ENCODE results near the gene LRP8.

LRP8 gene

DNA sequence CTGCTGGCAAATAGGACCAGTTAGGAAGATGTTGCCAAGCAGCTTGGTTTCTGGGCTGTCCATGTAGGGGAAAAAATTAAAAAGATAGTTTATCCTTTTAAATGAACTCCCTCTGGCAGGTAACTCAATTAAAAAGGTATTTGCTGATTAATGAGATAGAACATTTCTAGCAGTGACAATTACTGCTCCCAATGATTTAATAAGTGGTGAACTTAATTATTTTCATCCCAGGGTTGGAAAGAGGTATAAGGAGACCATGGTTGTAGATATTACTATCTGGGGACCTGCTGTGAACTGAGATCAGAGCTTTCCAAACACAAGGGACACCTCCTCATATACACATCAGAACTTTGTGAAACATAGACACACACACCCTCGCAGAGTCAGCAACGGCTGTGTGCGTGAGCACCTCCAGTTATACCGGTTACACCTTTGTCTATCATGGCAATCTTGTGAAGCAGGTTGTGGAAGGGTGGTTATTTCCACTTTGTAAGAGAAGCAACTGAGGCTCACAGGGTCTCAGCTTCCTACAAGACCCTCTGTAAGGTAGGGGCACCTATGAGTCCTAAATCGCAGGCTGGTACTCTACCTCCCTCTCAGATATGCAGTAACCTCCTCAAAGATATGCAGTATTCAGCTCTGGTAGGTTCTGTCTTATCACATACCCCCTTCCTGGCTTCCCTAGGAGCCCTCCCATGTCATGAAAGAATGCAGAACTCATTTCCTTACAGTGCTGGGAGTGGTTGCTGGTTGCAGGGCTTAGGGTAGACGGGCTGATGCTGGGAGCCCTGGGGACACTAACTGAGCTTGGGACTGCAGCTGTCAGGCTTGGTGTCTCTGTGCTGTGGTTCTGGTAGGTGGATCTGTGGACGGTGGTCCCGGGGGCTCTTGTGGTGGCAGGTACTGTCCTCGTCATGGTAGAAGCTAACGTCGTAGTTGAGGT is 71.1 kb downstream of the LRP8 start:
- no peak for DNase-seq

DNA sequence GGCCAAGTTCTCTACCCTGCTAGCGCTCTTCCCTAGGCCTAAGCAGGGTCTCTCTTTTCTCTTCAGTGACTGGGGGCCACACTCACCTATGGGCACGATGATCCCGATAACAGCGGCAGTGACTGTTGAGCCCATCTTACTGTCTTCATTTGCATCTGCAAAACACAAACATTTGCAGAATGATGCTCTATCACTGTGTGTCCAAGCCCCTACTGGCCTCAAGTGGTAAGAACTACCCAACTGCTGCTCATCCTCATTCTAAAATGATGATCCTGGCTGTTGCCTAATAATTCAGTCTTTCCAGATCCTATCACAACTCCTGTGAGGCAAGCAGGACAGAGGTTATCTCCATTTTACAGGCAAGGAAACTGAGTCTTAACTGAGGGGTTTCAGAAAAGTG is 72.8 kb downstream of the LRP8 start:
- no peak for DNase-seq

DNA sequence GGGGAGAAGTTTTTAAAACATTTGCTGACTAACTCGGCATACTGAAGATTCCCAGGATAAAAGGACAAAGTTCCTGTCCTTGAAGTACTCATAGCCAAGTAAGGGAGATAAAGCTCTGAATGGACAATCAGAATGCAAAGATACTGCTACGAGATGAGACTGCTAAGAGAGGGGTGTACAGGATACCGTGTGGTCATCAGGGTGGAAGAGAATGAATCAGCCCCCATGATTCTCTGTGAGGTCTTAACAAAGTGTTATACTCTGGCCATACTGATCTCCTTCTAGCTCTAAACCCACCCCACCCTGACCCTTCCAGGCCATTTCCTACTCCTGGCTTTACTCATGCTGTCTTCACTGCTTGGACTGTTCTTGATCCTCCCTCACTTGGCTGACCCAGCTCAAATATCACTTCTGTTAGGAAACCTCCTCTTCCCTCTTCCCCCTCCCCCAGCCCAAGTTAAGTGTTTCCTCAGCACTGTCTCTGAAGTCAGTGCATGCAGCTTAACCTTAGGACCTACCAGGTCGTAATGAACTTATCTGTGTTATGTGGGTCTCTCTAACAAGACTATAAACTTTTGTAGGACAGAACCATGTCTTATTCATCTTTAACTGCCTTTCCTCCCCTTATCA is 73.7 kb downstream of the LRP8 start:
- DNase-seq: no peak

DNA sequence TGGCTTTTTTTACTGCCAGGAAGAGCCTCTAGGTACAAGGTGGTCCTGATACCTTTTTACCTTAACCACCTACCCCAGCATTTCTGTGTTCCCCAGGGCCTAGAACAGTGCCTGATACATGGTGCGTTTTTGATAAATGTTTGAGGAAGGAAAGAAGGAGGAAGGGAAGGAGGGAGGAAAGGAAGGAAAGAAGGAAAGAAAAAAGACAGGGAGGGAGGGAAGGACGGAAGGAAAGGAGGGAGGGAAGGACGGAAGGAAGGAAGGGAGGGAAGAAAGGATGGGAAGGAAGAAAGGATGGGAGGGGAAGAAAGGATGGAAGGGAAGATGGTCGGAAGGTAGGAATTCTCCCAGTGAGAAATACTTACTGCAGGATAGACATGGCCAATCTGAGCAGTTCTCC is 77.5 kb downstream of the LRP8 start:
- no peak for DNase-seq

DNA sequence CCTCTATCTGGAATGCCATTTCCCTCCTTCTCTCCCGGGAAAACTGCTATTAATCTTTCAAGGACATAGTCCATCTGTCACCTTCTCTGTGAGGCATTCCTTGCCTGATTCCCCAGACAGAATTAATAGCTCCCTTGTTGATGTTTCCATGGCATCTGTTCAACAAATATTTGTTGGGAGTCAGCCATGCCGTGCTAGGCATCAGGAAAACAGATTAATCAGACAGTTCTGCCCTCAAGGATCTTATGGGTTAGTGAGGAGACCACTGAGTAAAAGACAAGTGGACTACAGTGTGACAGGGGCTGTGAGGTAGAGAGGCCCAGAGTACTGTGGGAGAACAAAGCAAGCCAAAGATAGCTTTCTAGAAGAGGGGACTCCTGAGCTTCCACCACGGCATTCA is 78.2 kb downstream of the LRP8 start:
- no peak for DNase-seq

DNA sequence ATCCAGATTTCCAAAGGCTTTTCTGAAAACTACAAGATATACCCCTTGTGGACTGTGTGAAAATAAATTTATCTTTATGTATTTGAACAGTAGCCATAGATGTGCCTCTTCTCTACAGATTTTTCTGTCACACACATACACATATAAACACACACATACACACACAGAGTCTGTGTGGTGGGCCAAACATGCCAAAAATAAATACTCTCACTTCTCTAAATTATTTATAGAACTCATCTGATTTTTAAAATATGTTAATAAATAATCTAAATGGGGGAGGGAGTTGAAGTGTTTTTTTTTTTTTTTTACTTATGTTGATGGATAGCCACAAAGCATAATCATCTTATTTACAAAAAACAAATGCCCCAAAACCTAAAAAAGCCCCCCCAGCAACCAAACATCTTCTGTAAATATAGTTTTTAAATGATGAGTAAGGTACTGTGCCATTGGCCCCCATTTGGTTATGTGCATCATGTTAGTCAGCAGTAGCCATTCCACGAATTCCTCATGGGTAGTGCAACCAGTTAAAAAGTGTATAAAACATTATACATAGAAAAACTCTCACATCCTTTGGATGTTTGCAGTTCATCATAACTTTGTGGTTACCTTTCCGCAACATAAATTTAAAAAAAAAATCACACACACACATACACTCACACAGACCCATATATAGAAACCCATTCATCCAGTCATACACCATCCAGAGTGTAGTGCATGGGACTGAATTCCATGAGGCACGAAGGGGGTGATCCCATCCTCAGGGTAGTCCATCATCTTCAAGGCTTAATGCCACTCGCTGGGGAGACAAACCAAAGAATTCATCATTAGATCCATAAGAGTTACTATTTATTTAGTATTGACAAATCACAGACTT is 81.4 kb downstream of the LRP8 start:
- no peak for DNase-seq

DNA sequence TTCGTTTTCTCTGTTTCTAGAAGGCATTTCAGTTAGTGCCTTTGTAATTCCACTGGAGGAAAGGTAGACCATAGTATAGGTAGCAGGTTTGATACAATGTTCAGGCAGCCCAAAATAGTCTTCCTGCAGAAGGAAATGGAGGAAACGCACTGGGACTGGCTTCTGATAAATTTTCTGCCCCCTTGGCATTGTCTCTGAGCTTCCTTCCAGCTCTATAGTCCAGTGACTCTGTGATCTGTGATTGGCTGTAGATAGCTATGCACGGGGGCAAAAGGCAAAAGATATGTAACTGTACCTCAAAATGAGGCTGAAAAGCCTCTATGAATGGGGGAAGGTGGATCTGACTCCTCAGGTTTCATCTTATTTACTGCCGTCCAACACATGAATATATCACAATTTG is 83.7 kb downstream of the LRP8 start:
- DNase-seq: no peak

DNA sequence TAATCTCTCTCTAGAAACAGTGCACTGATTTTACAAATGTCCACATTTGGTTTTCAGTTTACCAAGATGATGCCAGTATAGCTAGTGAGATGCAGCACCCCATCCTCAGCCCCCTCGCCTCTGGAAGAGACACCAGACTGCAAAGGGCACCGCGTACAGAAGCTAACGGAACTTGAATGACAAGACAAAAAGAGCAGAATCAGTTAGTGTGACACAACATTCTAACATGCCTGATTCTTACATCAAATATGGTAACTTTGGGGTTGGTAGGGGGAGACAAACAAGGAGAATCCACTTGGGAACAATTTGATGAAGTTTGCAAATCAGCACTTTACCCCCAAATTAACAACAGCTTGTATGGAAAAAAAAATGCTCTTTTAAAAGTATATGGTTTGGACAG is 85.5 kb downstream of the LRP8 start:
- DNase-seq: no peak

DNA sequence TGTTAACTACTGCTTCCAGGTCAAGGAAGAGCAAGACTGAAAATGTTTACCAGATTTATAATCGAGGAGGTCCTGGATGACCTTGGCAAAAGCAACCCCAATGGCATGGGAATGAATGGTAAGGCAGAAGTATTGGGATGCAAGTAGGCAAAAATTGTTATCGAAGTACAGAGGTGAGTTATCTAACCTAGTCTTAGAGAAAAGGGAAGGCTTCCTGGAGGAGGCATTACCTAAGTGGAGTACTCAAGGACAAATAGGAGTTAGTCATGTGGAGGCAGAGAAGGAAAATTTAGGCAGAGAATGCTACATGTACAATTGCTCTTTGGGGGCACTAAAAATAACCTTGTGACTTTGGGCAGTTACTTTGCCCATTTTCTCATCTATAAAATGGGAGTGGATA is 86.0 kb downstream of the LRP8 start:
- DNase-seq: no peak

DNA sequence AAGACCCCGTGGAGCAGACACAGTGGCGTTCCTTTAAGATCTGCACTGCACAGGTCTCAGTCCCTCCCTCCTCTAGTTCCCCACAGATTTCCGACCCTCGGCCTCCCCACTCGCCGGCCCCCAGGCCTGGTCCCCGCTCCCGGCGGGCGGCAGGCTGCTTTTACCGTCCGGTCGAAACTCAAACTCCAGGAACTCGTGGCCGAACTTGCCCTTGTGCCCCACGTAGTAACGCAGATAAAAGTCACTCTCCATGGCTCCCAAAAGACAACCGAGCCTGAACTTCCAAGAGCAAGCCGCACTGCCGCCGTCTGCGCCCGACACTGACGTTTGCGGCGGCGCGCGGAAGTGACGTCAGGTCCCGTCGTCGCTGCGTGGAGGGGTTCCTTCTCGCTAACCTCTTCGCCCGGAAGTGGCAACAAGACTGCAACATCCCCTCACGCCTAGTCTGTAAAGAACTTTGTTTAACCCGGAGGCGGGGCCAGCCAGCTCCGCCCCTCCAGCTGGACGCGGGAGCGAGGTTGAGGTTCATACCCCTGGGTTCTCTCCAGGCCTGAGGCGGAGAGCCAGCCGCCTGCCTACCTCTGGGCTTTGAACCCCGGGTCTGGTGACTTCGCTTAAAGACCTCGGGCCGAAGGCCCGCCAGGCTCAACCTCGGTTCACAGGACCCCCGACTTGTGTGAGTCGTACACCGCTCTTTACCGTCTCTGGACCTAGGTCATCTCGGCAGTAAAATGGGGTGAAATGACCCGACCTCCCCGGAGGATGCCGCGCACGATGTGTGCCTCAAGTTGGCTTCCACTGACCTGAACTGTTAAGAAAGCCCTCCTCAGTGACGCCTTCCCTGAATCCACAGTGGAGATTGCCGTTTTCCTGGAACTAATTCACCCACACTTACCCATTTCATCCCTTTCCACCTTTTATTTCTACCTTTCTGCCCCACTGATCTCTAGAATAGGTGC is 89.4 kb downstream of the LRP8 start, which contains the start of gene MAGOH:
TSS of gene MAGOH (minus strand) at position 322 of the 959 bp plus-strand sequence. CDS start at position 252, 70 bp downstream.
- DNase-seq: peak; percentile 89

DNA sequence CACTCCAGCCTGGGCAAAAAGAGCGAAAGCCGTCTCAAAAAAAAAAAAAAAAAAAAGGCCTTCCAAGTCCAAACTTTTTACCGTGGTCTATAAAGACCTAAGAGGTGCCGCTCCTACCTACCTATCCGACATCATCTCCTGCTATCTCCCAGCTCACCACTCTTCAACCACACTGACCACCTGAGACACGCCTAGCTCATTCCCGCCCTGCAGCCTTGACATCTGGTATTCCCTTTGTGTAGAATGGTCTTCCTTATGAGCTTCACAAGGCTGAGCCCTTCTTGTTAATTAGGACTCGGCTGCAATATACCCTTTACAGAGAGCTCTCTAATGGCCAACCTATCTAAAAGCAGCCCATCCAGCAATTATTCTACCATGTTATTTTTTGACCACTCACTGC is 90.2 kb downstream of the LRP8 start:
- no peak for DNase-seq

DNA sequence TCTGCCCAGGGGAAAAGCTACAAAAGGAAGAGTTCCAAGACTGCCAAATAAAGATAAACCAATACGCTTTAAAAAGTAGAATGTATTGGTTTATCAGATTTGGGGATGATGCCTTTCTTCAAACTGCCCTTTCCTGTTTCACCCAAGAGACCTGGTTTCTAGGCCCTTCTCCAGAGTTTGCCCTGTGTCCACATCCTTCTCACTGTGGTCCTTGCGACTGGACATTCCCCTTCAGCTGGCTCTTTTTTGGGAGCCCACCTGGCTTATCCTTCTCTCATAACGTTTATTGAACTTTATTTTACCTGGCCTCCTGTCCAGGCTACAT is 106.9 kb downstream of the LRP8 start:
- no peak for DNase-seq

DNA sequence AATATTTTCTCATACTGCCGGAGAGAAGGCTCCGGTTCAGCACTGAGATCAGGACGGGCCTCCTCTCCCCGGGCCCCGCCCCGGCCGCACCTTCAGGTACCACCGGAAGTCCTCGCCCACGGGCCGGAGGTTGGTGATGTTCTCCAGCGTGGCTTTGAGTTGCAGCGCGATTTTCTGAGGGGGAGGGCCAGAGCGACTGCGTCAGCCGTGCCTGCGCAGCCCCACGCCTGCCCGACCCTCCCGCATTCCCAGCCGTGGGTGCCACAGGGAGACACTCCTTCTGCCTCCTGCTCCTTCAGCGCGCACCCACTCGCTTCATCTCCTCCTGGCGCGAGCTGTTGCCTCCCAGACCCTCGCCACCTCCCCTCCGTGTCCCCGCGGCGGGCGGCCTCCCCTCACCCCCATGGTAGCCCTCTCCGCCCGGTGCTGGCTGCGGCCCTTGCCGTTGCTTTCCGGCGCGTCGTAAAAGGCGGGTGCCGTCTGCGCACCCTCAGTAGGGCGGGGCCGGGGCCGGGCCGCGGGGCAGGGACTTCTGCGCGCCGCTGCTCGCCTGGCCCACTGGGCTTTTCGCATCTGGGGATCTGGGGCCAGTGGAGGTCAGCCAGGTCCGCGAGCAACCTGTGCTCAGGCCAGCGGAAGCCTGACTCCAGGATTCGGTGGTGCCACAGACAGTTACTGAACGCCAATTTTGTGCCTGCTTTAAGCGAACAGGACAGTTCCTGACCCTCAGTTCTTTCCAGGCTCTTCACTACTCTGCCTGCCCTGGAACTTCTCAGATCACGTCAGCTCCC is 107.5 kb downstream of the LRP8 start, which contains the start of gene CZIB:
TSS of gene CZIB (minus strand) at position 464 of the 791 bp plus-strand sequence. CDS start at position 405, 59 bp downstream.
- DNase-seq: peak; percentile 93

DNA sequence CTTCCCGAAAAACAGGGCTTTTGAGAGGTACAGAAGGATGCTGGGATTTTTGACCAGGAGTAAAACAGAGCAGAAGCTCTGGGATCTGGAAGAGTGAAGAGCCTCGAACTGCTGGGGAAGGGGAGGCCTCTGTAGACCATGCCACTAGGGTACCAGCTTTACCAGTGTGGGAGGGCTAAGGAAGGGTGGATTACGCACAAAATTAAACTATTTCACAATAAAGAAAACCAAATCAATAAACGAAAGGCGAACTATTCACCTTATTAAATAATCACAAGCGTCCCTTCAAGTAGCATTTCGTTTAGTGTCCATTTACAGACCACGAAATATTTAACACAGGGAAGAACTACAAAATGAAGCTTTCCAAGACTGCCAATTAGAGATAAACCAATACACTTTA is 108.2 kb downstream of the LRP8 start:
- no peak for DNase-seq

DNA sequence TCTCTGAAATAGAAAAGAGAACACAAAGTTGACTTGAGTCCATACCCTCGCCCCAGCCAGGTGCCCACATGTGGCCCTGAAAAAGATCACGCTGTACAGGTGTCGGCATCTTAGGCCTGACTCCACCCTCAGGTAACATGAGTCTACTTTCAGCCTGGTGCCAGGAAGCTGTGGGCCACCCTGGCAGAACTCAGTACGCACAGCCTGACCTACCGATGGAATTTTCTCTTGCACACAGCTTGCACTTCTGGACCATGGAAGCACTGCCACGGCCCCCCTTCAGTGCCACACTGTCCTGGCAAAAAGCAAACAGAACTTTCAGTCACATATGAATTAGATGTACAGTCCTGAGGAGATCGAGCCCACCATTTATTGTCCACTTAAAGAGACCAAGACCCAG is 109.7 kb downstream of the LRP8 start:
- no peak for DNase-seq

DNA sequence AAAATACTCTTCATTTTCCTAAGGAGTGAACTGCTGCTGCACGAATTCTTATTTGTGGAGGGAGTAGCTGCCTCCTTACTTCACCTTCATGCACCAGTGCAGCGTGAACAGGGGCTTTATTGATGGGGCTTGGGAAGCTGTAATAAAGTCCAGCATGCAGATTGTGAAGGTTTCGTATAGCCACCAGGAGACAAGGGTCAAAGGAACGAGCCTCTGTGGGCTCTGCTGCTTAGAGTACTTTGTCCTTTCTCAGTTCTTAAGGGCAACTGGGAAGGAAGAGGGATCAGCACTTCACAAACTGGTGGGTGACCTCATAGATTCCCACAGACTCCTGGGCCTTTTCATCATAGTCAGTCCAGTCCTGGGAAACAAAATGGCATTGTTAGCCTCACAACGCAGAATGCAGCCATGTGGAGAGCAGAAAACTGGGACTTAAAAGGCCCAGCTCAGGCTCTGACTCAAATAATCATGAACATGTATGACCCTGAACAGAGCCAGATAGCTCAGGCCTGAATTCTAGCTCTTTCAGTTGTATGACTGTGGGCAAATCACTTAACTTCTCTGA is 113.4 kb downstream of the LRP8 start:
- DNase-seq: no peak

DNA sequence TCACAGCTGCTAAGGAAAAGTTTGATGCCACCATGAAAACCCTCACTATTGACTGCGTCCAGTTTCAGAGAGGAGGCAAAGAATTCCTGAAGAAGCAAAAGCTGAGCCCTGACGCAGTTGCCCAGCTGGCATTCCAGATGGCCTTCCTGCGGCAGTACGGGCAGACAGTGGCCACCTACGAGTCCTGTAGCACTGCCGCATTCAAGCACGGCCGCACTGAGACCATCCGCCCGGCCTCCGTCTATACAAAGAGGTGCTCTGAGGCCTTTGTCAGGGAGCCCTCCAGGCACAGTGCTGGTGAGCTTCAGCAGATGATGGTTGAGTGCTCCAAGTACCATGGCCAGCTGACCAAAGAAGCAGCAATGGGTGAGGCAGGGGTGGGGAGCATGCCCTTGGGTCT is 116.9 kb downstream of the LRP8 start:
- DNase-seq: no peak

DNA sequence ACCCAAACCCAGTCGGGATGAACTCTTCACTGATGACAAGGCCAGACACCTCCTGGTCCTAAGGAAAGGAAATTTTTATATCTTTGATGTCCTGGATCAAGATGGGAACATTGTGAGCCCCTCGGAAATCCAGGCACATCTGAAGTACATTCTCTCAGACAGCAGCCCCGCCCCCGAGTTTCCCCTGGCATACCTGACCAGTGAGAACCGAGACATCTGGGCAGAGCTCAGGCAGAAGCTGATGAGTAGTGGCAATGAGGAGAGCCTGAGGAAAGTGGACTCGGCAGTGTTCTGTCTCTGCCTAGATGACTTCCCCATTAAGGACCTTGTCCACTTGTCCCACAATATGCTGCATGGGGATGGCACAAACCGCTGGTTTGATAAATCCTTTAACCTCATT is 117.5 kb downstream of the LRP8 start:
- no peak for DNase-seq

DNA sequence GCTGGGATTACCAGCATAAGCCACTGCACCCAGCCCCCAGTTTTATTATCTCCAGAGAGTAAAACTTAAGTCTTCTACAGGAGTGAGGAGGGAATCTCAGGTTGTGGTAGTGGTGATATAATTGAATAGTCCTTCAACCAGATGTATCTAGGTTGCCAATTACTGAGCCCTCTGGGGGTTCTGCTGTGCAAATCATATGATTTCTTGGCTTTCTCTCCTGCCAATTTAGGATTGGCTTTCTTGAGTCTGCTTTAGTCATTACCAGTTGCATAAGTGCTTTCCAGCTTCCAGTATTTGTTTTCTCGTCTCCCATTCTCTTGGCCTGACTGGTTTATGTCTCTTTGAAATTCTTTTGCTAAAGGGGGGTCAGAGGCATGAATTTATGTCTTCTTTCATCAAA is 120.1 kb downstream of the LRP8 start:
- no peak for DNase-seq

DNA sequence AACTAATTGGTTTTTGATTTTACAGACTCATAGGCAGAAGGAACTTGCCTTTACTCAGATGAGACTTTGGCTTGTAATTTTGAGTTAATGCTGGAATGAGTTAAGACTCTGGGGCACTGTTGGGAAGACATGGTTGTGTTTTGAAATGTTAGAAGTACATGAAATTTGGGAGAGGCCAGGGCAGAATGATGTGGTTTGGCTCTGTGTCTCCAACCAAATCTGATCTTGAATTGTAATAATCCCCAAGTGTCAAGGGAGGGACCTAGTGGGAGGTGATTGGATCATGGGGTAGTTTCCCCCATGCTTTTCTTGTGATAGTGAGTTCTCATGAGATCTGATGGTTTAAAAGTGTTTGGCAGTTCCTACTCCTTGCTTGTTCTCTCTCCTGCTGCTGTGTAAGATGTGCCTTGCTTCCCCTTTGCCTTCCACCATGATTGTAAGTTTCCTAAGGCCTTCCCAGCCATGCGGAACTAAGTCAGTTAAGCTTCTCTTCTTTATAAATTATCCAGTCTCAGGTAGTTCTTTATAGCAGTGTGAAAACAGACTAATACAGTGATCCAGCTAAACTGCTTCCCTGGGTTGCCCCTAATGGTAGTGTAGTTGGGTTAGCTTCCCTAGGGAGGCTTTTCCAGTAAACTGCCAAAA is 121.0 kb downstream of the LRP8 start:
- DNase-seq: no peak
